Endodermal cell (in vitro differentiated cells): ENCODE data around the gene GRPR. TPM values are rescaled to one million over a fixed set of nuclear protein-coding genes. Genes with fewer than 3 reads are reported as not detected.
A peak's percentile ranks its signal among the peaks of the same experiment; 100 is the strongest.

ENCODE experiments used
- DNase-seq: peaks from one replicate; pipeline ENCODE4 v3.0.0-alpha.2; 2017
- H3K27ac ChIP-seq: 2 replicates; pipeline ENCODE4 v1.5.1; 2013; ENCODE audit warnings: mild to moderate bottlenecking, low read depth, low read length, moderate library complexity
- H3K27me3 ChIP-seq: 2 replicates; pipeline ENCODE4 v1.6.1; 2013; ENCODE audit warnings: mild to moderate bottlenecking, low read length, moderate library complexity; ENCODE audit not compliant: insufficient read depth, control insufficient read depth, poor library complexity, severe bottlenecking
- H3K36me3 ChIP-seq: 2 replicates; pipeline ENCODE4 v1.7.0; 2013; ENCODE audit warnings: mild to moderate bottlenecking, low read length, moderate library complexity; ENCODE audit not compliant: control insufficient read depth, insufficient read depth
- H3K4me1 ChIP-seq: one replicate; pipeline ENCODE4 v1.7.0; 2013; ENCODE audit warnings: low read length; ENCODE audit not compliant: control insufficient read depth, insufficient read depth
- H3K4me3 ChIP-seq: 2 replicates; pipeline ENCODE4 v1.5.1; 2013; ENCODE audit warnings: mild to moderate bottlenecking, low read length, moderate library complexity
- H3K9ac ChIP-seq: 2 replicates; pipeline ENCODE4 v1.6.1; 2013; ENCODE audit warnings: mild to moderate bottlenecking, low read length, moderate library complexity; ENCODE audit not compliant: poor library complexity, severe bottlenecking; ENCODE audit errors: extremely low read depth
- H3K9me3 ChIP-seq: 2 replicates; pipeline ENCODE4 v1.6.1; 2013; ENCODE audit warnings: mild to moderate bottlenecking, low read length, moderate library complexity; ENCODE audit not compliant: control insufficient read depth
- H3K27ac Mint-ChIP-seq: 2 replicates; pipeline ENCODE4 v1.8.0; 2020; ENCODE audit warnings: mixed read lengths
- H3K27me3 Mint-ChIP-seq: 2 replicates; pipeline ENCODE4 v1.8.0; 2021; ENCODE audit warnings: mild to moderate bottlenecking, mixed read lengths; ENCODE audit not compliant: insufficient read depth
- H3K36me3 Mint-ChIP-seq: 2 replicates; pipeline ENCODE4 v1.8.0; 2020; ENCODE audit warnings: low read depth, mixed read lengths
- H3K4me1 Mint-ChIP-seq: 2 replicates; pipeline ENCODE4 v1.8.0; 2020; ENCODE audit warnings: mixed read lengths
- H3K4me3 Mint-ChIP-seq: 2 replicates; pipeline ENCODE4 v1.8.0; 2020; ENCODE audit warnings: mild to moderate bottlenecking, moderate library complexity, mixed read lengths
- H3K9me3 Mint-ChIP-seq: 2 replicates; pipeline ENCODE4 v1.8.0; 2020; ENCODE audit warnings: mild to moderate bottlenecking, mixed read lengths
- CTCF ChIP-seq: fragments of 200-600 bp; sonication (generic); conservative IDR thresholded peaks from 2 replicates; pipeline ENCODE4 v1.5.0; 2021; ENCODE audit warnings: antibody characterized with exemption, mild to moderate bottlenecking
- WGBS, 2 experiments: methylation state at CpG; one replicate each; pipeline versions ENCODE4 v1.1.5 to v1.1.7; 2013; ENCODE audit warnings: missing lambda C conversion rate in 2 of 2, mixed read lengths in 1 of 2; ENCODE audit not compliant: insufficient coverage in 1 of 2, insufficient read length in 1 of 2; 5-methylcytosine and 5-hydroxymethylcytosine counted together
- total RNA-seq, 2 donors: library from RNA; stranded (reverse); fragmentation: NEBNext Ultra II Directional in 1 of 2; extraction: Animal tissue kit (Norgen Biotek cat#: 25700) in 1 of 2; gene quantifications; 2 replicates in 1 of 2; 3 replicates in 1 of 2; pipeline ENCODE4 v1.2.1, GENCODE V29; 2021

Gene GRPR
- total RNA-seq, 2 donors from 2014 or later: 20.8 to 63.1 TPM

- Mint-ChIP-seq H3K4me1 (peaks cover 22% of the 10 kb centered on the region), H3K4me3 (no peak overlapping the region), H3K36me3 (peaks cover 8% of the 10 kb centered on the region), H3K27me3 (no peaks in the 10 kb centered on the region), H3K27ac (no peak overlapping the region), H3K9me3 (peaks cover 30% of the 10 kb centered on the region)
- no peak for DNase-seq
- H3K27ac ChIP-seq: no peak overlapping the region
- TF ChIP-seq CTCF: peak; percentile 65
- peaks cover 18% of the 10 kb centered on the region for H3K9me3 ChIP-seq
- no peaks in the 10 kb centered on the region for H3K27me3 ChIP-seq
- H3K9ac ChIP-seq: no peak overlapping the region
- no peaks in the 10 kb centered on the region for H3K4me1 ChIP-seq
- no peak overlapping the region for H3K4me3 ChIP-seq
- WGBS, 2 experiments: 97% methylated on average over 2 of the region's 2 CpGs; no CpG with 5 or more reads in 1 of the 2 experiments
- H3K36me3 ChIP-seq: no peaks in the 10 kb centered on the region
These were observed 10.9 kb upstream of the GRPR start for GRCh38 chrX:16112428-16112827.

GRCh38 chrX:16113978-16114565 is 9.3 kb upstream of the GRPR start:
- peaks cover 40% of the 10 kb centered on the region for H3K9me3 Mint-ChIP-seq
- H3K27me3 Mint-ChIP-seq: no peaks in the 10 kb centered on the region
- Histone ChIP-seq H3K4me1 (no peaks in the 10 kb centered on the region), H3K27me3 (no peaks in the 10 kb centered on the region), H3K4me3 (no peak overlapping the region), H3K9me3 (peaks cover 28% of the 10 kb centered on the region), H3K27ac (no peak overlapping the region), H3K36me3 (no peaks in the 10 kb centered on the region), H3K9ac (no peak overlapping the region)
- H3K36me3 Mint-ChIP-seq: peaks cover 22% of the 10 kb centered on the region
- TF ChIP-seq CTCF: no peak
- WGBS, 2 experiments: 80 to 92% methylated on average over 1 of the region's 1 CpG
- no peak for DNase-seq
- peaks cover 22% of the 10 kb centered on the region for H3K4me1 Mint-ChIP-seq
- H3K27ac Mint-ChIP-seq: no peak overlapping the region
- no peak overlapping the region for H3K4me3 Mint-ChIP-seq

- Histone ChIP-seq H3K9me3 (peaks cover 33% of the 10 kb centered on the region), H3K4me1 (no peaks in the 10 kb centered on the region), H3K36me3 (no peaks in the 10 kb centered on the region), H3K4me3 (no peak overlapping the region), H3K27ac (no peak overlapping the region), H3K9ac (no peak overlapping the region), H3K27me3 (no peaks in the 10 kb centered on the region)
- TF ChIP-seq CTCF: no peak
- DNase-seq: no peak
- no peak overlapping the region for H3K4me3 Mint-ChIP-seq
- no peak overlapping the region for H3K27ac Mint-ChIP-seq
- H3K9me3 Mint-ChIP-seq: peaks cover 45% of the 10 kb centered on the region
- H3K27me3 Mint-ChIP-seq: no peaks in the 10 kb centered on the region
- H3K36me3 Mint-ChIP-seq: peaks cover 27% of the 10 kb centered on the region
- 94% methylated on average over 2 of the region's 4 CpGs; no CpG with 5 or more reads in 1 of the 2 experiments for WGBS, 2 experiments
- peaks cover 22% of the 10 kb centered on the region for H3K4me1 Mint-ChIP-seq
These were observed 8.8 kb upstream of the GRPR start for GRCh38 chrX:16114611-16115010.
